H7 (cell line): ENCODE measurements around the gene IGSF6. TPM values are rescaled to one million over a fixed set of nuclear protein-coding genes. Genes with fewer than 3 reads are reported as not detected.

ENCODE experiments used
- DNase-seq: peaks from one replicate; pipeline ENCODE4 v3.0.0; 2012
- H3K27me3 ChIP-seq: 2 replicates; pipeline ENCODE4 v1.6.0; 2011; ENCODE audit warnings: mild to moderate bottlenecking, low read length; ENCODE audit not compliant: control insufficient read depth, insufficient read depth
- H3K36me3 ChIP-seq: replicated peaks from 2 replicates; pipeline ENCODE4 v1.5.1; 2011; ENCODE audit warnings: low read length; ENCODE audit not compliant: control insufficient read depth, insufficient read depth
- H3K4me3 ChIP-seq: 2 replicates; pipeline ENCODE4 v1.5.1; 2011; ENCODE audit warnings: low read depth, mild to moderate bottlenecking, control low read depth, low read length, moderate library complexity; ENCODE audit not compliant: insufficient read depth
- total RNA-seq: library from RNA; depleted of rRNA; stranded (reverse); fragments of >200 nt; shearing (Covaris generic); gene quantifications from 2 replicates; pipeline ENCODE4 v1.2.3, GENCODE V29; 2014

IGSF6 gene
- total RNA-seq, 1 experiment from 2014 or later: not detected

- DNase-seq: no peak
- H3K36me3 ChIP-seq: peaks cover 5% of the 10 kb centered on the region; the same call in 1 of the 2 replicates
- H3K4me3 ChIP-seq: no peak overlapping the region
- H3K27me3 ChIP-seq: no peaks in the 10 kb centered on the region
Measured at GRCh38 chr16:21628772-21629171, 23.6 kb downstream of the IGSF6 start.

DNA sequence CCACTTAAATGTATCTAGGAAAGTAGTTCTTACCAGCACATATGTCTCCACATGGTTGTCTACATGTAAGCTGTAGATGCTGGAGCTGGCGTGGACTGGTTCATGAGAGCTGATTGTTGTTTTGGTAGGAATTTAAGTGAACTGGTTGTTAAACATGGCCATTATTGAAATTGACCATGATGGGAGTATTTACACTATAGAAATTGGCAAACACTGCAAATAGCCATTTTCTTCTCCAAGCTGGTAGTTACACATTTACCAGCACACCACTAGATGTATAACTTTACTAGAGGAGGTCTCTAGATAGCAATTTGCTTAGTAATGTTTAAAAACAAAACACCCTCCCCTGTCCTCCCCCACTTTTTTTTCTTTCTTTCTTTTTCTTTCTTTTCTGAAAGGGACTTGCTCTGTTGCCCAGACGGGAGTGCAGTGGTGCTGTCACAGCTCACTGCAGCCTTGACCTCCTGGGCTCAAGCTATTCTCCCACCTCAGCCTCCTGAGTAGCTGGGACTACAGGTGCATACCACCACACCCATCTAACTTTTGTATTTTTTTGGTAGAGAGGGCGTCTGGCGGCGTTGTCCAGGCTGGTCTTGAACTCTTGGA is 24.2 kb downstream of the IGSF6 start:
- no peak overlapping the region for H3K4me3 ChIP-seq
- no peaks in the 10 kb centered on the region for H3K27me3 ChIP-seq
- no peak for DNase-seq
- H3K36me3 ChIP-seq: peaks cover 5% of the 10 kb centered on the region; the same call in 1 of the 2 replicates

DNA sequence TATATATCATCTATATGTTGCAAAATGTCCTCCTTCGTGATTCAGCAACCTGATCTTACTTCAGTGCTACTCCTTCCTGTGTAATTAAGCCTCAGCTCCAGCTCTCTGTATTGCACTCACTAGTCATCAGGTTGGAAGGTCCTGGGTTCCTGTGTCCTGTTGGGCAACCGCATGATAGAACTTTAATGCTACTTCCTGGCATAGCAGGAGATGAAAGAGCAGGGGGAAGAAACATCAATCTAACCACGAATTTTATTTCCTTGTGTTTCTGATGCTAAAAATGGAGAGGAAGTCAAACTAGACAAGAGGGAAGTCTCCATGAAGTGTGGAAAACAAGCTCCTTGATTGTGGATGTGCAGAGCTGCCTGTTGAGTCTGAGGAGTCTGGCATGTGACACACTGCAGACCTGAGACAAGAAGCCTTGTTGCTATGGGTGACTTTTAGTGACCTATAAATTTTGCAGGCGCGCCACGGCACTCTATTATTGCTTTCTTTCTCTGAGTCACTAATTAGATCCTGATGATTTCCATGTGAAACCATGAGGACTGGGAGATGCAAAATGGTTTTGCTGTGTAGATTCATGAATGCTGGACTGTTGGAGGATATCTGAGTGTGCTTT is 25.6 kb downstream of the IGSF6 start:
- no peaks in the 10 kb centered on the region for H3K27me3 ChIP-seq
- no peak overlapping the region for H3K4me3 ChIP-seq
- DNase-seq: no peak
- H3K36me3 ChIP-seq: peaks cover 5% of the 10 kb centered on the region; the same call in 1 of the 2 replicates

- Histone ChIP-seq H3K27me3 (no peaks in the 10 kb centered on the region), H3K36me3 (peaks cover 5% of the 10 kb centered on the region; the same call in 1 of the 2 replicates), H3K4me3 (no peak overlapping the region)
- no peak for DNase-seq
Measured at GRCh38 chr16:21625026-21625425, 27.4 kb downstream of the IGSF6 start.

DNA sequence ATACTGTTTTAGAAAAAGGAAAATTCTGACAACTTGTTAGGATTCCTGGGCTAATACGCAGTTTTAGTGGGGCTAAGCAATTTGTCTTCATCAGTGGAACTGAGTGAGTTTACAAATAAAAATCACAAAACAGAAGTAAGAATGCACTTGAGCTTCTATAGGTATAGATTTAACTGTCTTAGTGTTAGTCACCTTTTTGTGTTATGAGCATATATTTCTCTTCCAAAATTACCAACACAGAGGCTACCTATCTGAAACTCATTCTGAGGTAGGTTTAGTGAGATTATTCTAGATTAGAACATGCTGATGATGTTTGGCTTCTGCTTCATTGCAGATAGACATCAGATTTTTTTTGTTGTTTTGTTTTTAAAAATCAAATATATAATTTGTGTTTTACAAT is 29.9 kb downstream of the IGSF6 start:
- DNase-seq: no peak
- H3K27me3 ChIP-seq: no peaks in the 10 kb centered on the region
- 0 out of 2 replicates have a peak, but pooled peaks cover 2% of the 10 kb centered on the region for H3K36me3 ChIP-seq
- H3K4me3 ChIP-seq: no peak overlapping the region

GRCh38 chr16:21620592-21620991 is 31.8 kb downstream of the IGSF6 start:
- Histone ChIP-seq H3K4me3 (no peak overlapping the region), H3K27me3 (no peaks in the 10 kb centered on the region), H3K36me3 (0 out of 2 replicates have a peak, but pooled peaks cover 2% of the 10 kb centered on the region)
- DNase-seq: no peak

DNA sequence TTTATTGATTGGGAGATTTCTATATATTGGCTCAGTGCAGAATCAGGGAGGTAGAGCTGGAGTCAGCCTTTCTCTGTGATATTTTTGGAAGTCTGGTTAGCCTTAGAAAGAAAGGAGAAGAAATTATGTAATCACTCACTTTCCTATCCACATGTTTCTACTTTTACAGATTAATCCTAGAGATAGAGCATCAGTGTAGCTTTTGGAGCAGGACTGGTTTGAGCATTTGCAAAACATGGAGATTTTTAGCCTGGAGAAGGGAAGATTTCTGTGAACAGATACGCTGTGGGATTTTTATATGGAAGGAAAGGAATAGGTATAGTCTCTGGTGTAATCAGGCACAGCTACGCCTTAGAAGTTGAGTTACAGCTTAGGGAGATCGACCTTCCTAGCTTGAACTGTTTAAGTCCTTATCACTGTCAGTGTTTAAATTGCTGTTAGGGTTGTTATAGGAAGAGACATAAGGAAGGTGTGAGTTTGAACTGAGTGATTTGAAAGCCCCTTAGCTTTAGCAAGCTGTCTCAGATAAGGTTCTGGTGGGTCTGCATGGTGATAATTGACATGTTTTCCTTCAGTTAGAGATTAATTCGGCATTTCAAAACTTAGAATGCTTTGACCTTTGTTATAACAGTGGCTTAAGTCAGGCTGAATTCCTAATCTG is 32.5 kb downstream of the IGSF6 start:
- Histone ChIP-seq H3K27me3 (no peaks in the 10 kb centered on the region), H3K36me3 (0 out of 2 replicates have a peak, but pooled peaks cover 1% of the 10 kb centered on the region), H3K4me3 (no peak overlapping the region)
- no peak for DNase-seq

GRCh38 chr16:21618281-21618680 is 34.1 kb downstream of the IGSF6 start:
- no peaks in the 10 kb centered on the region for H3K27me3 ChIP-seq
- H3K4me3 ChIP-seq: no peak overlapping the region
- DNase-seq: no peak
- H3K36me3 ChIP-seq: no peaks in the 10 kb centered on the region; the same call in 1 of the 2 replicates

DNA sequence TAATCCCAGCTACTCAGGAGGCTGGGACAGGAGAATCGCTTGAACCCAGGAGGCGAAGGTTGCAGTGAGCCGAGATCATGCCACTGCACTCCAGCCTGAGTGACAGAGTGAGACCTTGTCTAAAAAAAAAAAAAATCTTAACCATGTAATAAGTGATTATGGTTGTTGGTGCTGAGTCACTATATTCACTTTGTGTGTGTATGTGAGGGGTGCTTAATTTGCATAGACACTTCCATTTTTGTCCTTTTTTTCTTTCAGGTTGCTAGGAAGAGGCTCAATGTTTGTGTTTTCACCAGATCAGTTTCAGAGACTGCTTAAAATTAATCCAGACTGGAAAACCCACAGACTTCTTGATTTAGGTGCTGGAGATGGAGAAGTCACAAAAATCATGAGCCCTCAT is 34.8 kb downstream of the IGSF6 start:
- no peak overlapping the region for H3K4me3 ChIP-seq
- no peaks in the 10 kb centered on the region for H3K27me3 ChIP-seq
- DNase-seq: no peak
- H3K36me3 ChIP-seq: no peaks in the 10 kb centered on the region; the same call in 1 of the 2 replicates

- Histone ChIP-seq H3K36me3 (no peaks in the 10 kb centered on the region; the same call in 1 of the 2 replicates), H3K4me3 (no peak overlapping the region), H3K27me3 (no peaks in the 10 kb centered on the region)
- DNase-seq: no peak
Measured at GRCh38 chr16:21614896-21615295, 37.5 kb downstream of the IGSF6 start.

GRCh38 chr16:21613781-21614180 is 38.6 kb downstream of the IGSF6 start:
- Histone ChIP-seq H3K36me3 (no peaks in the 10 kb centered on the region; the same call in 1 of the 2 replicates), H3K27me3 (no peaks in the 10 kb centered on the region), H3K4me3 (no peak overlapping the region)
- no peak for DNase-seq

- no peak for DNase-seq
- Histone ChIP-seq H3K27me3 (no peaks in the 10 kb centered on the region), H3K4me3 (no peak overlapping the region), H3K36me3 (no peaks in the 10 kb centered on the region; the same call in 1 of the 2 replicates)
Measured at GRCh38 chr16:21613361-21613760, 39.0 kb downstream of the IGSF6 start.

DNA sequence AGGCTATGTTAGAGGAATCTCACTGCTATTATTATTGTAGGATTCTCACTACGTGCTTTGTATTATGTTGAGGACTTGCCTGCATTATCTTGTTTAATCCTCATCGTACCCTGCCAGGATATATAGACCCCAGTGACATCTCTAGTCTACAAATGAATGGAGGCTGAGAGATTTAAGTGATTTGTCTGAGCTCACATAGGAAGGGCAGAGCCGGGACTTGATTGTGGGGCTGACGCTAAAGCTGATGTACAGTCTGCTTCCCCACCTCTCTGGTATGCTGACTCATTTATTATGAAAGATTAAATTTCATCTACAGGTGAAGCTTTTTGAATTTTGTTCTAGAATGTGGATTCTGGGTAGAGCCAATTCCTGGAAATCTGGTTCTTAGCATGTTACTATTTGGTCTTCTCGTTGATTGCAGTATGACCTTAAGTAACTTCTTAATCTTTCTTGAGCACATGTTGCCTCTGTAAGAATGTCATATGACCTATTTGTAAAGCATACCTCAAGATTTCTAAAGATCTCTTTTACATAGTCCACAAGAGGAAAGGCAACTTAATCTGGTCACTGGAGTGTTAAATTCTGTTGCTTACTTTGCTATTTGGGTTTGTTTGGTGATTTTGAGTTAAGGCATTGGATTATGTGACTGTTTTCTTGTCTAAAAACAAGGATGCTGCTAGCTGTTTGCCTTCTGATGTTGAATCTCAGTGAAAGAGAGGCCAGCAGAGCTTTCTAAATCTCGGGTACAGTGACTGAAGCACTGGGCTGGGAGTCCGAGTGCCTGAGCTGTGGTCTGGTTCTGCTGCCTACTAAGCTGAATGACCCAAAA is 40.6 kb downstream of the IGSF6 start:
- no peak for DNase-seq
- Histone ChIP-seq H3K27me3 (no peaks in the 10 kb centered on the region), H3K4me3 (no peak overlapping the region)

GRCh38 chr16:21611198-21611555 is 41.2 kb downstream of the IGSF6 start:
- Histone ChIP-seq H3K4me3 (no peak overlapping the region), H3K27me3 (no peaks in the 10 kb centered on the region), H3K36me3 (no peaks in the 10 kb centered on the region; the same call in 1 of the 2 replicates)
- DNase-seq: no peak

More for the DNA sequence above, 40.6 kb downstream of the IGSF6 start:
- H3K36me3 ChIP-seq: no peaks in the 10 kb centered on the region; the same call in 1 of the 2 replicates
